Middle frontal gyrus (tissue), 1 donor: ENCODE results near the gene FBXW12.

Experiments used
- DNase-seq: peaks from one replicate; pipeline ENCODE4 v3.0.0-alpha.2; 2015; ENCODE audit warnings: low spot score; ENCODE audit errors: extremely low spot score

Gene FBXW12

GRCh38 chr3:48407542-48408099 is 35.6 kb downstream of the FBXW12 start:
- DNase-seq, result no peak

- DNase-seq, result no peak
These were observed 36.8 kb downstream of the FBXW12 start for GRCh38 chr3:48408823-48409281.

- no peak for DNase-seq
These were observed 37.5 kb downstream of the FBXW12 start for GRCh38 chr3:48409291-48410201.

GRCh38 chr3:48410205-48411040 is 38.4 kb downstream of the FBXW12 start:
- no peak for DNase-seq

GRCh38 chr3:48411041-48411588 is 39.1 kb downstream of the FBXW12 start:
- DNase-seq, result no peak

- DNase-seq, result no peak
These were observed 39.8 kb downstream of the FBXW12 start for GRCh38 chr3:48411606-48412374.

- DNase-seq, result no peak
These were observed 40.5 kb downstream of the FBXW12 start for GRCh38 chr3:48412375-48413001.

- no peak for DNase-seq
These were observed 41.1 kb downstream of the FBXW12 start for GRCh38 chr3:48413086-48413485.

- DNase-seq, result no peak
These were observed 41.6 kb downstream of the FBXW12 start for GRCh38 chr3:48413611-48414010.

GRCh38 chr3:48414376-48415250 is 42.6 kb downstream of the FBXW12 start:
- DNase-seq, result no peak

GRCh38 chr3:48415251-48415953 is 43.4 kb downstream of the FBXW12 start:
- DNase-seq, result no peak

GRCh38 chr3:48416091-48416505 is 44.1 kb downstream of the FBXW12 start:
- DNase-seq, result no peak

- no peak for DNase-seq
These were observed 44.5 kb downstream of the FBXW12 start for GRCh38 chr3:48416546-48416945.

GRCh38 chr3:48417529-48418108 is 45.6 kb downstream of the FBXW12 start:
- no peak for DNase-seq

GRCh38 chr3:48418140-48418539 is 46.1 kb downstream of the FBXW12 start:
- no peak for DNase-seq

- no peak for DNase-seq
These were observed 46.6 kb downstream of the FBXW12 start for GRCh38 chr3:48418651-48419050.

- DNase-seq, result no peak
These were observed 47.1 kb downstream of the FBXW12 start for GRCh38 chr3:48419149-48419548.

GRCh38 chr3:48419597-48419996 is 47.6 kb downstream of the FBXW12 start:
- no peak for DNase-seq
